ENCODE results near the gene WNT5B.

WNT5B gene

DNA sequence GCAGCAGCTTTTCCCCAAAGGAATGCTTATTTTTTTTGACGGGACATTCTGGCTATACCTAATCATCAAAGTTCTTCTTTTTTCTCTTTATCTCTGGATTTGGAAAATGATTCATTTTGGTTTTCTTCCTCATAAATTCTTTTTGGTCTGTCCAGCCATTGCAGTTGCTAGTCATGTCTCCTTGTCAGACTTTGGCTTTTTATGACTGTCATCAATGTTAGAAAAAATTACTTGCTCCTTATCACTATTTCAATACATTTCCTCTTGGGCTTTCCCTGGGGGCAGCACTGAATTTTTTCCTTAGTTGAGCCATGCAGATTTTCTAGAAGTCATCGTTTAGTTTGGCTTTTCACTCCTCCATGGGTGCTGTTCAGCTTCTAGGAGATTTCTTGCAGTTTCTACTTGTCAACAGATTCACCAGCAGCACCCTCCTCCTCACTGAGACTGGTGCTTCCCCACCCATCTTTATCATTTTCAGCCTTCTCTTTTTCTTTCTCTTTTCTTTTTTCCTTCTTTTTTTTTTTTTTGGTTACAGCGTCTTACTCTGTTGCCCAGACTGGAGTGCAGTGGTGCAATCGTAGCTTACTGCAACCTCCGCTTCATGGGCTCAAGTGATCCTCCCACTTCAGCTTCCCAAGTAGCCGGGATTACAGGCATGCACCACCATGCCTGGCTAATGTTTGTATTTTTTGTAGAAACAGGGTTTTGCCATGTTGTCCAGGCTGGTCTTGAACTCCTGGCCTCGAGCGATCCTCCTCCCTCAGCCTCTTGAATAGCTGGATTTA is 67.0 kb downstream of the WNT5B start:
- H3K4me3 ChIP-seq (ENCODE audit: low read depth, low read length): no peak overlapping the region
- TF ChIP-seq, protein P1, sequence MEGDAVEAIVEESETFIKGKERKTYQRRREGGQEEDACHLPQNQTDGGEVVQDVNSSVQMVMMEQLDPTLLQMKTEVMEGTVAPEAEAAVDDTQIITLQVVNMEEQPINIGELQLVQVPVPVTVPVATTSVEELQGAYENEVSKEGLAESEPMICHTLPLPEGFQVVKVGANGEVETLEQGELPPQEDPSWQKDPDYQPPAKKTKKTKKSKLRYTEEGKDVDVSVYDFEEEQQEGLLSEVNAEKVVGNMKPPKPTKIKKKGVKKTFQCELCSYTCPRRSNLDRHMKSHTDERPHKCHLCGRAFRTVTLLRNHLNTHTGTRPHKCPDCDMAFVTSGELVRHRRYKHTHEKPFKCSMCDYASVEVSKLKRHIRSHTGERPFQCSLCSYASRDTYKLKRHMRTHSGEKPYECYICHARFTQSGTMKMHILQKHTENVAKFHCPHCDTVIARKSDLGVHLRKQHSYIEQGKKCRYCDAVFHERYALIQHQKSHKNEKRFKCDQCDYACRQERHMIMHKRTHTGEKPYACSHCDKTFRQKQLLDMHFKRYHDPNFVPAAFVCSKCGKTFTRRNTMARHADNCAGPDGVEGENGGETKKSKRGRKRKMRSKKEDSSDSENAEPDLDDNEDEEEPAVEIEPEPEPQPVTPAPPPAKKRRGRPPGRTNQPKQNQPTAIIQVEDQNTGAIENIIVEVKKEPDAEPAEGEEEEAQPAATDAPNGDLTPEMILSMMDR (IDR thresholded peaks at IDR 0.05; ENCODE audit: borderline replicate concordance, insufficient read depth, low read depth, low read length): no peak

DNA sequence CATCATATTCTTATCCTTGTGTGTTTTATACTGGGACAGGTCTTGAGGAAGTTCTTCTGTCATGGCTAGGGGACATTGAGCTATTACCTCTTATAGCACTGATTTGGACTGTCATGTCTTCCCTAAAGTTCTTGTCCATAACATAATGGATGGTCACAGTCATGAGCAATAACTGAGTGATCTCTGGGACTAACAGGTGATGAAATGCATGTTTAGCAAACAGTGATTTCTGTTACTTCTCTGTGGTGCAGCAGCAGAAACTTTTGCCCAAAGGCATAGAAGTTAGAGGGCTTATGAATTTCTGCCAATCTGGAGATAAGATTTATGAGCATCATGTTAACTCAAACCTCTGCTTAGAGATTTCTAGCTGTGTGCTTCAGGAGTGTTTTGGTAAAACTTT is 67.8 kb downstream of the WNT5B start:
- H3K4me3 ChIP-seq (ENCODE audit: low read depth, low read length): no peak overlapping the region
- TF ChIP-seq, protein P1 (IDR thresholded peaks at IDR 0.05; ENCODE audit: borderline replicate concordance, insufficient read depth, low read depth, low read length): no peak

All from GM12875 (cell line).